AG09319 (cell line): ENCODE results near the gene BTBD18.

Experiments used
- DNase-seq: peaks from one replicate; pipeline ENCODE4 v3.0.0-alpha.2; 2010; ENCODE audit warnings: low read depth; ENCODE audit errors: extremely low read depth
- TF ChIP-seq, protein P1 (sequence below): IDR thresholded peaks from 2 replicates; pipeline ENCODE4 v1.5.1; 2011; ENCODE audit warnings: low read depth, mild to moderate bottlenecking, inconsistent platforms, low read length, moderate library complexity

Gene BTBD18

DNA sequence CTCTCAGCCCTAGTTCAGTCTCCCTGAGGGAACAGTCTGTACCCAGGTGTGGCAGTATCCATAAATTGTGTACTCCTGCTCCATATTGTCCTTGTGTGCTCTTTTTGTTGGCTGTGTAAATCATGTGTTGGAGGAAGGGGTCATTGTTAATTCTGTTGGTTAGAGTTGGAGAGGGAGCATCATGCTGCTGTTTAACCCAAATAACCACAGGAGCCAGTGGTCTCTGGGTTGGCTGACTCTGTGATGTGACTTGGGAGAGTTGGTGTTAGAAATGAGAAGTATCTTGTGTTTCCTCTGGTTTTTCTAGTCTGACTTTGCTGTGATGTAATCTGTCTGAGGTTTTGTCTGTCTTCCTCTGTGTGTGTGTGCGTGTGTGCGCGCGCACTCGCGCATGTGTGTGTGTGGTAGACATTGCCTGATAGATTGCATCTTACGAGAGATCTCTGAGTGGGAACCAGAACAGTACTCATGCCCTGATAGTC is 40.5 kb upstream of the BTBD18 start:
- TF ChIP-seq, protein P1, sequence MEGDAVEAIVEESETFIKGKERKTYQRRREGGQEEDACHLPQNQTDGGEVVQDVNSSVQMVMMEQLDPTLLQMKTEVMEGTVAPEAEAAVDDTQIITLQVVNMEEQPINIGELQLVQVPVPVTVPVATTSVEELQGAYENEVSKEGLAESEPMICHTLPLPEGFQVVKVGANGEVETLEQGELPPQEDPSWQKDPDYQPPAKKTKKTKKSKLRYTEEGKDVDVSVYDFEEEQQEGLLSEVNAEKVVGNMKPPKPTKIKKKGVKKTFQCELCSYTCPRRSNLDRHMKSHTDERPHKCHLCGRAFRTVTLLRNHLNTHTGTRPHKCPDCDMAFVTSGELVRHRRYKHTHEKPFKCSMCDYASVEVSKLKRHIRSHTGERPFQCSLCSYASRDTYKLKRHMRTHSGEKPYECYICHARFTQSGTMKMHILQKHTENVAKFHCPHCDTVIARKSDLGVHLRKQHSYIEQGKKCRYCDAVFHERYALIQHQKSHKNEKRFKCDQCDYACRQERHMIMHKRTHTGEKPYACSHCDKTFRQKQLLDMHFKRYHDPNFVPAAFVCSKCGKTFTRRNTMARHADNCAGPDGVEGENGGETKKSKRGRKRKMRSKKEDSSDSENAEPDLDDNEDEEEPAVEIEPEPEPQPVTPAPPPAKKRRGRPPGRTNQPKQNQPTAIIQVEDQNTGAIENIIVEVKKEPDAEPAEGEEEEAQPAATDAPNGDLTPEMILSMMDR: no peak
- DNase-seq: no peak

- TF ChIP-seq, protein P1: no peak
- no peak for DNase-seq
Measured at GRCh38 chr11:57791321-57792059, 39.9 kb upstream of the BTBD18 start.

- TF ChIP-seq, protein P1: no peak
- DNase-seq: no peak
Measured at GRCh38 chr11:57788703-57789088, 37.1 kb upstream of the BTBD18 start.

DNA sequence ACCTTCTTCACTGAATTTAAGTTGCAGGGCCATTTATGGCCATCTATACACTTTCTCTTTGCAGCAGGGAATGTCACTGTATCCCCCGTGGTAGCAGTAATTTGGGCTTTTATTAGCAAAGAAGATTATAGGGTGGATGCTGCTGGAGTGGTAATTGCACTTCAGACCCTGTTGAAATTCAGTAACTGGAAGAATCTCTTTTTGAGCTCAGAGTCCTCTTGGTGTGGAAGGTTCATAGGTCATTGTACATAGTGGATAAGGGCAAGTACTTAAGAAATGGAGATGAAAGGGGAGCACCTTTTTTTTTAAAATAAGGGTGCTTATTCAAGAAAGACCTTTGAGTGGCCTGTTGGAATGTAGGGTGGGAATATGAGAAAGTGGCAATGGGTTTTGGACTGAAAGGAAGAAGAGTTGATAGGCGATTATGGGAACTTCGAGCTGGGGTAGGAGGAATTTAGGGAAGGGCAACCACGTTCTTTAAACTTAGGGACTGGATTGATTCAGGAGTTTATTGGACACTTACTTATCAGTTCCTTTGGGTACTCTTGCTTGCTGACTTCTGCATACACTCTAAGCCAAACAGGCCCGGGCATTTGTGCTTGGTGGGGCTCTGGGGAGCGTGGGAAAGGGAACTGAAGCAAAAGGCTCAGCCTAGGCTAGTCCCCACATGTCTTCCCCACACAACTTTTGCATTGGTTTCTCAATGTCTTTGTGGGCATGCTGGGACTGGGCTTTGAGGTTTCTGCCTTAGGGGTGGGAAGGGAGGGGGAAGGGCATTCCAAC is 36.5 kb upstream of the BTBD18 start:
- TF ChIP-seq, protein P1: no peak
- DNase-seq: no peak

DNA sequence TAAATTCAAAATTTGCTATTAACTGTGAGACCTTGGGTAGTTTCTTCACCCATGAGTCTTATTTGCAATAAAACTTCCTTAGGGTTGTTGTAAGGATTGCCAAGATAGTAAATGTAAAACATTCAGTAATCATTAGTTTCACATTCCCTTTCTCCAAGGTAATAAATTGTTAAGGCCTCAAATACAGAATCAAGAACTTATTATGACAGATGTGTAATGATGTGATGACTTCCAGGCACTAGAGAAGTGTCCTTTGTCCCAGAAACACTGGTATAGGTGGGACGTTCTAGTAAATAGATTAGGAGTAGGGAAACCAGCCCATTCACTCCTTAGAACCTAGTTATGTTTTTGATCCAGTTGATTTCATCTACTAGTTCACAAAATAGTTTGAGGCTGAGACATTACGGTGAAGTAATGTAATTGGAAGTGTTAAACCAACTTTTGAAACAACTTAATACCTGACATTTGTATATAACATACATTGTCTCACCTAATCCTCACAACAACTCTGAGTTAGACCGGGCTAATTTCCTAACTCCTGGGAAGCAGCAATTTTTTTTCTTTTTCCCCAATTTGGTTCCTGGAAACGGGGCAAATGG is 35.5 kb upstream of the BTBD18 start:
- TF ChIP-seq, protein P1: no peak
- DNase-seq: no peak

DNA sequence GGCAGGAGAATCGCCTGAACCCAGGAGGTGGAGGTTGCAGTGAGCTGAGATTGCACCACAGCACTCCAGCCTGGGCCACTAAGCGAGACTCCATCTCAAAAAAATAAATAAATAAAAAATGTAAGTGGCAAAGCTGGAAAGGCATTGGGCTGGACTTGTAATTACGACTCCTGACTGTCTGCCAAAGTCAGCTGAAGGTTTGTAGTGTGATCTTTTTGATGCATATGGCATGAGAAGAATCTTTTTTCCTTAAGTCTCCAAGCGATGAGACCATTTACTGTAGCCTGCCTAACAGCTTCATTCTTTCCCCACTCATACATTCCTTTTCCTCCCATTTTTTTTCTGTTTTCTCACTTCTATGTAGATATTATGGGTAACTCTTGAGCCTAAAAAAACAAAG is 34.8 kb upstream of the BTBD18 start:
- TF ChIP-seq, protein P1: no peak
- DNase-seq: no peak

GRCh38 chr11:57785072-57785471 is 33.5 kb upstream of the BTBD18 start:
- DNase-seq: no peak
- TF ChIP-seq, protein P1: no peak
